HG03442 (cell line): ENCODE data around the gene FAM219B.
"Not testable (repeated sequence)": the region's sequence is repeated elsewhere in the genome, so short reads cannot be mapped to it uniquely, and the experiment has no call there.

Source experiments
- ATAC-seq: cut with Tn5 transposase; IDR thresholded peaks from one replicate; pipeline ENCODE4 v1.9.1; 2021; ENCODE audit warnings: mild to moderate bottlenecking, moderate library complexity; ENCODE audit not compliant: unreplicated experiment

FAM219B gene

DNA sequence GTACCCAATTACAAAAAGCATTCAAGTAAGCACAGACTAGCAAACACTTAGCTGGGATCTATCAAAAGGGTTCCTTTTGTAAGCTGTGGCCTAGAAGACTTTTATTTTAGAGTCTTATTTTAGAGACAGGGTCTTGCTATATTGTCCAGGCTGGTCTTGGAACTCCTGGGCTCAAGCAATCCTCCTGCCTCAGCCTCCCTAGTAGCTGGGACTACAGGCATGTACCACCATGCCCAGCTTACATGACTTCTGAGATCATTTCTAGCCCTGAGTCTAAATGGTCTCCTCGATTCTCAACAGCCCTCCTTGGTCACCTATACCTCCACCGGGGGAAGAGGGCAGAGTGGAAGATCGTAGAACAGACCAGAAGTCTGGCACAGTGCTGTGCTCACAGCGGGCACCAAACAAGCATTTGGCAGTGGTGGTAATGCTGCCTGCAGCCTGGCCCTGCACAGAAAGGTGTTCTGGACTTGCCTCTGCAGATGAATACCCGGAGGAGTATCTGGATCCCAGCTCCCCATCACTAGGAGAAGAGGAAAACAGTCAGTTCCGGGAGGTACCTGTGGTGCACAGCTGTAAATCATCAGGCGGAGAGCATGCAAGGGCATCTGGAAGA is 2.4 kb downstream of the FAM219B start:
- no peak for ATAC-seq

DNA sequence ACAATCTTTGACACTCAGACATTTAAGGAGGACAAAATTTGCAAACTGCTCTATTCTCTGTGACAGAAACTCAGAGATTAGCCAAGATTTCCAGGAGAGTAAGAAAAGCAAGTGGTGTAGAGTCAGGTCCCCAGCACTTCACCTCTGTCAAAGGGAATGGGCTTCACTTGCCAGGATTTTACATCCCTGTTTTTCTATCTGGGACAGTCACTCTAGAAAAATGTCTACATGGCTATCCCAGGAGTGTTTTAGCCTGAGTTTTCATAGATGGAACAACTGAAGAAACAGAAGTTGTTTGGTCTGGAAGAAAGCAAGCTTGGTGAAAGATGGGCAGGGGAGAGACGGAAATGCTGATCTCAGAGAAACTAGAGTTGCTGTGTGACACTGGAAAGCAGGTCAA is 3.0 kb downstream of the FAM219B start:
- no peak for ATAC-seq

DNA sequence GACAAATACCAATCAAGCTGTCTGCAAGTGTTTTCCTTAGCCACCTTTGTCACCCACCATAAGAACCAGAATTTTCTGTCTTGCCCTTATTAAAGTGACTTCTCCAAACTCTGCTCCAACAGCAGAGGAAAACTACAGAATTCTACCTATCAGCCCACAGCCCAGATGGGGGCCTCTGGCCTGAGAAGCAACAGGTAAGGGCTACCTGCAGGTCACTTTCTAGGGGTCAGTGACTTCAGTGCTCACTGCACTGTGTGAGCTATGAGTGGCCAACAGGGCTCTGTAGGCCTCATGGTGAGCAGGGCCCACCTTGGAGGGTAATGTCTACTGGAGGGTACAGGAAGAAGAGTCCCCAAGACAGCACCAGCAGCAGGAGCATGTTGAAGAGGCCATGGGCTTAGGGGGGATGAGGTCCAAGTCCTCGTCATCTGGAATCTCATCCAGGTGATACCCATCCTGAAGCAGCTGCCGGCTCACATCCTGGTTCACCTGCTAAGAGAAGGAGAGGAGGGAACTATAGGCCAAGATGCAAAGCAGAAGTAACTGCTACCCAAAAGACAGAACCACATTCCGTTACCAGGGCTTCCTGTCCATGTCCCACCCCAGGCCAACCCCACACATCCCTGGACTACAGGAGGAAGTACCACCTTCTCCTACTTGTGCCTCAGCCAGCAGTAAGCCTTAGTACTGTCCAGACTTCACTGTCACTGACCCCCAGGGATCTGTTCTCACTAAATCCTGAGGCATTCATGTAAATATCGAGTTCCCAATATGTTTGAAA is 4.2 kb downstream of the FAM219B start:
- no peak for ATAC-seq

DNA sequence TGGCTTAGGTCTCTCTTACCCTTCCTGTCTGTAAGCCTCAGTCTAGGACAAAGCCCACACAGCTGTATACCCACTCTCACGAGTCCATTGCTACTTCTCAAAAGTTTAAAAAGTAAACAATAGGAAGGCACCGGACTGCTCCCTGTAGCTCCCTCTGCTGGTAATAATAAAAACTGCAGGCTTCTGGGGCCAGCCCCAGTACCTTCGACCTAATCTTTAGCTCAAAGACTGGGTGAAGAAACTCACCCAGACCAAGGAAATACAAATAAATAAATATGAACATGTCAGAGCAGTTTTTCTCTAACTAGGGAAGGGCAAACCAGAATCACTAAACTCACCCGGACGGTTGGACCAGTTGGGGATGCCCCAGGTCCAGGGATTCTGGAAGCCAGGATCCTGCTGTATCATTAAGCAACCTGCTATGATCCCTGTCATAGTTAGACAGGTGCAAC is 5.0 kb downstream of the FAM219B start:
- ATAC-seq = no peak

GRCh38 chr15:74897300-74897701 is 9.3 kb downstream of the FAM219B start:
- ATAC-seq = no peak

- ATAC-seq = no peak
Measured at GRCh38 chr15:74896316-74896715, 10.3 kb downstream of the FAM219B start.

- ATAC-seq = no peak
Measured at GRCh38 chr15:74895830-74896229, 10.8 kb downstream of the FAM219B start.

DNA sequence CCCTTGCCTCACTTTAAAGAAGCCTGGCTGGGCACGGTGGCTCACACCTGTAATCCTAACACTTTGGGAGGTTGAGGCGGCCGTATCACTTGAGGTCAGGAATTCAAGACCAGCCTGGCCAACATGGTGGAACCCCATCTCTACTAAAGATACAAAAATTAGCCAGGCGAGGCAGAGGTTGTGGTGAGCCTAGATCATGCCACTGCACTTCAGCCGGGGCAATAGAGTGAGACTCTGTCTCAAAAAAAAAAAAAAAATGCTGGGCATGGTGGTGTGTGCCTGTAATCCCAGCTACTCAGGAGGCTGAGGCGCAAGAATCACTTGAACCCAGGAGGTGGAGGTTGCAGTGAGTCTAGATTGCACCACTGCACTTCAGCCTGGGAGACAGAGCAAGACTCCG is 12.3 kb downstream of the FAM219B start:
- not testable (repeated sequence) for ATAC-seq

DNA sequence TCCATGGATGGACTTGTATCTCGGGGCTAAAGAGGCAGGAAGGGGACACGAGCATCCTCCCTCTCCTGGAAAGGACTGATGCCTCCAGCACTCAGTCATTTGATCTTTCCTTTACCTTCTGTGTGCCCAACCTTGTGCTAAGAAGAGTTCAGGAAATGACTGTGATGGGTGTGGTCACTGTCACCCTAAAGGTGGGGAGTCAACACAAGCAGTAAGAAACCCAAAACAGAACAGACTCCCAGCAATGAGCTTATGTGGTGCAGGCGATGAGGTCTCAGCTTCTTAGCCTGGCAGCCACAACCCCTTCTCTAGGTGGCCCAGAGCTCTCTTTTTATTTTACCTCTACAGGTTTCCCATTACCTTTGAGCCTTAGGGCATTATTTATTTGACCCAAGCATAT is 13.0 kb downstream of the FAM219B start:
- no peak for ATAC-seq

DNA sequence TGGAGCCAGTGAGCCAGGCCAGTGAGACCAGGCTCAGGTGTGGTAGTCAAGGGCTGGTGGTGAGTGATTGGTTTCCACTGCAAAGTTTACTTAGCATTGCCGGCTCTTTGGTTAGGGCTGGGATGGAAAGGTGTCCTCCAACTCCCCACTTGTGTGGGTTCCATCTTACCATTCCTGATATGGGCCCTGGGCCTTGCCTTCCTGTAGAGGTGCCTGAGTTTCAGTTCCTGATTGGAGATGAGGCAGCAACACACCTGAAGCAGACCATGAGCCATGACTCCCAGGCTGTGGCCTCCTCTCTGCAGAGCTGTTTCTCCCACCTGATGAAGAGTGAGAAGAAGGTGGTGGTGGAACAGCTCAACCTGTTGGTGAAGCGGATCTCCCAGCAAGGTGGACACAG is 13.7 kb downstream of the FAM219B start:
- ATAC-seq = no peak

DNA sequence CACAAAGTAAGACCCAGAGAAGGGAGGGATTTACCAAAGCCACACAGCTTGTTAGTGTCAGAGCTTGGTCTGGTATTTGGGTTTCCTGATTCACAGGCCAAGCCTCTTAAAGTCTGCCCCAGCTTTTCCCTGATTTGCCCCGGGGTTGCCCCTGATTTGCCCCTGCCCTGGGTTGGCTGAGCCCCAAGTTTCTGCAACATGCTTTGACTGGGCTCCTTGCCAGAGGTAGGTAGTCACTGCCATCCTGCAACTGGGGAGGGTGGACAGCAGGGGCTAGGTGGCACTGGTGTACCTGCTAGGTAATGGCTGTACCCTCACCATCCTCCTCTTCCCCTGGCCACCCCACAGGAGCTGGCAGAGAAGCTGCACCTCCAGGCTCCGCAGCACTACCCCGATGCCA is 14.3 kb downstream of the FAM219B start:
- ATAC-seq = no peak

GRCh38 chr15:74891469-74891868 is 15.2 kb downstream of the FAM219B start:
- no peak for ATAC-seq

DNA sequence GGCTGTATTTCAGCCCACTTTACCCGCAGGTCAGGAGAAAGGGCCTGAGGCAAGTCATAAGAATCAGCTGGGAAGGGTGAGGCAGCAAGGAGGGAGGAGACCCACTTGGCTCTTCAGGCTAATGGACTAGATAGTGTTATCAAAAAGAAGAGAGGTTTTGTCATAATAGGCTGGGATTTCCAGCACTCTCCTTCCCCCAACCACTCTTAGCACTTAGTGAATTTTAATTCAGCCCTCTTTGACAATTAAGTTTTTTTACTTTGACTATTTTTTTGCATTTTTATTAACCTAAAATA is 16.0 kb downstream of the FAM219B start:
- no peak for ATAC-seq

DNA sequence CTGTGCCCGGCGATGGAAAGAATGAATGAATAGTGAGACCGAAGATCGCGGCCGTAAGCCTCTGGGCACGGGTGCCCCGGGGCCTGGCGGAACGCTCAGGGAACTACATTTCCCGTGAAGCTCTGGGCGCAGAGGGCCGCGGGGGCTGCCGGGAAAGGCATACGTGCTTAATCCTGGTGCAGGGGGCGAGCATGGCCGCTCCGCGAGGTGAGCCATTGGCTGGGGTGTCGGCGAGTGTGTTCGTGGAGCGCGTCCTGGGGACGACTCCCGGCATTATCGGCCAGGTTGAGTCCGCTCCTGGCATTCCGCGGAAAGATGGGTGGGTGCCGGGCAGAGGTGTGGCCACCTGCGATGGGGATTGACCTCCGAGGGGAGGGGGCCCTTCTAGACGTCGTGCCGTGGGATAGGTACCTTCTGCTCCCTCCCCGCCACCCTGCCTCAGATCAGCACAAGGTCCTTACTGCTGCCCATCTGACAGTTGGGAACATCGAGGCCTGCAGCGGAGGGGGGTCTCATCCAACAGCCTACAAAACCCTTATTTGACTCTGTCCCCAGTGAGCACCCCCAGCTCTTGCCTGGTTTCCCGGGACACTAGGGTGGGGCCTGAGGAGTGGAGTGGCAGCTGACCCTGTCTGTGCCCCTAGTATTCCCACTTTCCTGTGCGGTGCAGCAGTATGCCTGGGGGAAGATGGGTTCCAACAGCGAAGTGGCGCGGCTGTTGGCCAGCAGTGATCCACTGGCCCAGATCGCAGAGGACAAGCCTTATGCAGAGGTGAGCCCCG is 16.6 kb downstream of the FAM219B start, which contains the start of gene MPI:
Gene MPI (plus strand): TSS at position 160 of the 782 bp plus-strand sequence. CDS start 32 bp downstream, at position 192.
- peak; percentile 80 for ATAC-seq

DNA sequence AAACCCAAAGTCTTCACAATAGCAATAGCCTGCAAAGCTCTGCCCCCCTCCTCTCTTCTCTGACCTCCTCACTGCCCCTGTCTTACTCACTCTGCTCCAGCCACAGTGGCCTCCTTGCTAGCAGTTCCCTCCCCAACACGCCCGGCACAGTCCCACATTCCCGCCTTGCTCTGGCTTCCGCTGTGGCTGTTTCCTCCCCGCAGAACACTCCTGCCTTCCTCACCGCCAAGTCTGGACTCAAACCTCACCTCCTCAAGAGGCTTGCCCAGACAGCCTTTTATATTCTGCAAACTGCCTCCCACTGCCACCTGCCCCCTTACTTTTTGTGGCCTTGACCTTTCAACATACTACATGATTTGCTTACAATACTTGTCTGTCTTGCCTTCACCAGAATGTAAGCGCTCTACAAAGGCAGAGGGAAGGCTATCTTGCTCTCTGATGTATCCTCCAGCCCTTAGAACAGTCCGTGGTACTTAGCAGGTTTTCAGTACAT is 17.2 kb downstream of the FAM219B start:
- peak; percentile 9 for ATAC-seq

DNA sequence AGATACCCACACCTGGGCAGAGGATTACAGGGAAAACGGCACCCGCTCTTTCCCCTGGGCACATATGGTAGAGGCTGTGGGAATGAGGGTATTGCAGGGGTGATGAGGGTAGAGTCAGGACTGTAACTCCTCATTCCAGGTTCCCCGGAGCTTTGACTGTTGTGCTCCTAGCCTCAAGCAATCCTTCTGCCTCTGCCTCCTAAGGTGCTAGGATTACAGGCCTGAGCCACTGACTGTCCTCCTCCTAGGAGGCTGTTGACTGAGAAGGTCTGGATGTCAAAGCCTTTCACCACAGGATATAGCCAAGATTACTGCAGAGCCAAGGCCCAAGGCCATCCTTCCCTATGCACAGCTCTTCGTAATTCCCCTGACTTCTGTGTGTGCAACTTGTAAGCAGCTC is 17.9 kb downstream of the FAM219B start:
- no peak for ATAC-seq

DNA sequence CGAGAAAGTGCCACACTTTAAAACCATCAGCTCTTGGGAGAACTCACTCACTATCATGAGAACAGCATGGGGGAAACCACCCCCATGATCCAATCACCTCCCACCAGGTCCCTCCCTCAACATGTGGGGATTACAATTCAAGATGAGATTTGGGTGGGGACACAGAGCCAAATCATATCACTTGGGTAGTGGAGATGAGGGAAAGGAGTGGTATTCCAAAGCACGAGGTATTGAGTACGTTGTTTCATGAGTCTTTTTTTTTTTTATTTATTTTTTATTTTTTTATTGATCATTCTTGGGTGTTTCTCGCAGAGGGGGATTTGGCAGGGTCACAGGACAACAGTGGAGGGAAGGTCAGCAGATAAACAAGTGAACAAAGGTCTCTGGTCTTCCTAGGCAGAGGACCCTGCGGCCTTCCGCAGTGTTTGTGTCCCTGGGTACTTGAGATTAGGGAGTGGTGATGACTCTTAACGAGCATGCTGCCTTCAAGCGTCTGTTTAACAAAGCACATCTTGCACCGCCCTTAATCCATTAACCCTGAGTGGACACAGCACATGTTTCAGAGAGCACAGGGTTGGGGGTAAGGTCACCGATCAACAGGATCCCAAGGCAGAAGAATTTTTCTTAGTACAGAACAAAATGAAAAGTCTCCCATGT is 19.0 kb downstream of the FAM219B start:
- ATAC-seq = not testable (repeated sequence)

DNA sequence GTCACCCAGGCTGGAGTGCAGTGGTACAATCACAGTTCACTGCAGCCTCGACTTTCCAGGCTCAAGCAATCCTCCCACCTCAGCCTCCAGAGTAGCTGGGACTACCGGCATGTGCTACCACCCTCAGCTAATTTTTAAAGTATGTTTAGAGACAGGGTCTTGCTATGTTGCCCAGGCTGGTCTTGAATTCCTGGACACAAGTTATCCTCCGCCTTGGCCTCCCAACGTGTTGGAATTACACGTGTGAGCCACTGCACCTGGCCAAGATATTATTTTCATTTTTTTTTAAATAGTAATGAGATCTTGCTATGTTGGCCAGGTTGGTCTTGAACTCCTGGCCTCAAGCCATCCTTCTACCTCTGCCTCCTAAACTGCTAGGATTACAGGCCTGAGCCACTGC is 21.2 kb downstream of the FAM219B start:
- ATAC-seq = no peak

DNA sequence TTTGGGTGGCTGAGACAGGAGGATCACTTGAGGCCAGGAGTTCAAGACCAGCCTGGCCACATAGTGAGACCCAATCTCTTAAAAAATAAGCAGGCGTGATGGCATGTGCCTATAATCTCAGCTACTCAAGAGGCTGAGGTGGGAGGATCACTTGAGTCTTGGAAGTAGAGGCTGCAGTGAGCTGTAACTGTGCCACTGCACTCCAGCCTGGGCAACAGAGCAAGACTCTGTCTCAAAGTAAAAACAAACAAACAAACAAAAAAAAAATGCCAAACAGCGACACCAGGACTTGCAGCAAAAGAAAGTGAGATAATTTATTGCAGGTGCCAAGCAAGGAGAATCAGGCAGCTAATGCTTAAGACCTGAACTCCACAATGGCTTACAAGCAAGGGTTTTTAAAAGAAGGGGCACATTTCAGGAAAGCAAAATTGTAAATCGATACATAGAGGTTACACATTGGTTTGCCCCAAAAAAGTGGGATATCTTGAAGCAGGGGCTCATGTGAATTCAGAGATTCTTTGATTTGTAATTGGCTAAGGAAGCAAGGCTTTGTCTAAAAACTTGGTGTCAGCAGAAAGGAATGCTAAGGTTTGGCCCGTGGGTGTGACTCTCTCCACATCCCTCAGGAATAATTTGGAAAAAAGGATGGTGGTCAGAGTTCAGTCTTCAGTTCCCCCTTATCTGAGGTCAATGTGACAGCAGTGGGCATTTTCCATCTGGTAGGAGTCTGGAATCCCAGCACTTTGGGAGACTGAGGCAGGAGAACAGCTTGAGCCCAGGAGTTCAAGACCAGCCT is 22.0 kb downstream of the FAM219B start:
- no peak for ATAC-seq

GRCh38 chr15:74882528-74882927 is 24.1 kb downstream of the FAM219B start:
- ATAC-seq = no peak
